HL-60/S4 treated with phorbol 12-myristate 13-acetate at 8.2 ng/mL for 4 days and 3 days (cell line): ENCODE results near the gene MYO5B.
"Not testable (repeated sequence)": the region's sequence is repeated elsewhere in the genome, so short reads cannot be mapped to it uniquely, and the experiment has no call there.

Source experiments
- in situ Hi-C: fragments of 300-500 bp; cut with MboI; formaldehyde crosslinking; loops from 2 replicates; pipeline ENCODE4 v1.15.0; 2022; ENCODE audit warnings: low sequenced_read_pairs

Gene MYO5B

GRCh38 chr18:50111398-50111797 lies 83.5 kb downstream of the MYO5B start:
- in situ Hi-C loops, result no loop called here

- in situ Hi-C loops, result no loop called here
Observed at GRCh38 chr18:50107468-50107977, 87.4 kb downstream of the MYO5B start.

- in situ Hi-C loops, result no loop called here
Observed at GRCh38 chr18:50105027-50105426, 89.9 kb downstream of the MYO5B start.

GRCh38 chr18:50104421-50104820 lies 90.5 kb downstream of the MYO5B start:
- in situ Hi-C loops, result no loop called here

- in situ Hi-C loops, result no loop called here
Observed at GRCh38 chr18:50099725-50100407, 95.1 kb downstream of the MYO5B start.

GRCh38 chr18:50097702-50098101 lies 97.2 kb downstream of the MYO5B start:
- in situ Hi-C loops, result no loop called here

- in situ Hi-C loops, result no loop called here
Observed at GRCh38 chr18:50096766-50097435, 98.0 kb downstream of the MYO5B start.

GRCh38 chr18:50094786-50095185 lies 100.2 kb downstream of the MYO5B start:
- in situ Hi-C loops, result not testable (repeated sequence)

- in situ Hi-C loops, result no loop called here
Observed at GRCh38 chr18:50094221-50094773, 100.7 kb downstream of the MYO5B start.

GRCh38 chr18:50093366-50094064 lies 101.4 kb downstream of the MYO5B start:
- in situ Hi-C loops, result no loop called here

- in situ Hi-C loops, result no loop called here
Observed at GRCh38 chr18:50092245-50092805, 102.6 kb downstream of the MYO5B start.

GRCh38 chr18:50091509-50092244 lies 103.3 kb downstream of the MYO5B start:
- in situ Hi-C loops, result no loop called here

GRCh38 chr18:50090370-50091312 lies 104.3 kb downstream of the MYO5B start:
- in situ Hi-C loops, result no loop called here

- in situ Hi-C loops, result no loop called here
Observed at GRCh38 chr18:50089702-50090101, 105.2 kb downstream of the MYO5B start.

GRCh38 chr18:50083708-50084107 lies 111.2 kb downstream of the MYO5B start:
- in situ Hi-C loops, result no loop called here

- in situ Hi-C loops, result no loop called here
Observed at GRCh38 chr18:50080932-50081560, 113.9 kb downstream of the MYO5B start.

GRCh38 chr18:50080316-50080715 lies 114.6 kb downstream of the MYO5B start:
- in situ Hi-C loops, result no loop called here

GRCh38 chr18:50079571-50080295 lies 115.2 kb downstream of the MYO5B start:
- in situ Hi-C loops, result no loop called here
